Measurements from ENCODE around the gene MFNG.

The MFNG gene

GRCh38 chr22:37514526-37515051 is 28.4 kb upstream of the MFNG start:
- ChIA-PET POLR2A (no interaction called here), CTCF (interaction anchor here (0.8 kb wide), 2 partner anchors 23 to 57 kb away, joined by 3 to 4 read pairs; no protein-coding TSS in a partner anchor)
- no peak for DNase-seq (ENCODE audit: low read depth, low spot score)
- no peak for TF ChIP-seq CTCF (IDR thresholded peaks at IDR 0.05; ENCODE audit: insufficient read depth, low read length, missing control alignments)
- no peak overlapping the region for H3K4me3 ChIP-seq (ENCODE audit: low read depth, low read length)

DNA sequence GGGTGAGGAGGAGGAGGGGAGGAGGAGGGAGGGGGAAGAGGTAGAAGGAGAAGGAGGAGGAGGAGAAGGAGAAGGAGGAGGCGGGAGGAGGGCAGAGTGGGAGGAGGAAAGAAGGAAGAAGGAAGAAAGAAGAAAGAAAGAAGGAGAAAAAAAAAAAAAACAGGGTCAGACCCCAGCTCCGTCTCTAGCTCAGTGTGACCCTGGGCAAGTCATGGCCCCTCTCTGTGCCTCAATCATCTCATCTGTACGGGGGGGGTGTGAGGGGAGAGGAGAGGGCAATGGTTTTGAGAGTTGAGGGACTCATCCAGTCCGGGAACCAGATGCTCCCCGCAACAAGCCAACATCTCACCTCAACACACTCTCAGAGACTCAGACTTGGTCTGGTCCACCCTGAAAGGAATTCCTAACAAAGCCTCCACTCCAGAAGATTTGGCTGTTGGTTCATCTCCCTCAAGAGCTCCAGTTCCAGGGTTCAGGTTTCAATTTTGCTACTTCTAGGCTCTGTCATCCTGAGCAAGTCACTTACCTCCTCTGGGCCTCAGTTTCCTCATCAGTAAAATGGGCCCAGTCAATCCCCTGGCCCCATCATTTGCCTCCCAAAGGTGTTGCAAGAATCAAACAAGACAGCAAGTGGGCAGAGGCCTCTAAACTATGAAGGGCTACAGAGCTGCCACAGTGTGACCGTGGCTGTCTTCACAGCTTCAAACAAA is 25.4 kb upstream of the MFNG start:
- no peak for DNase-seq (ENCODE audit: low read depth, low spot score)
- ChIA-PET POLR2A (interaction anchor here (1.7 kb wide), 1 partner anchor 12 kb away, joined by 7 read pairs; no protein-coding TSS in a partner anchor), CTCF (interaction anchor here (1.3 to 3.1 kb wide), 3 partner anchors 81 to 96 kb away, joined by 3 to 11 read pairs (median 5); no protein-coding TSS in a partner anchor)
- TF ChIP-seq CTCF (IDR thresholded peaks at IDR 0.05; ENCODE audit: insufficient read depth, low read length, missing control alignments), result no peak
- H3K4me3 ChIP-seq (ENCODE audit: low read depth, low read length), result no peak overlapping the region

- no peak for DNase-seq (ENCODE audit: low read depth, low spot score)
- TF ChIP-seq CTCF (IDR thresholded peaks at IDR 0.05; ENCODE audit: insufficient read depth, low read length, missing control alignments), result no peak
- H3K4me3 ChIP-seq (ENCODE audit: low read depth, low read length), result no peak overlapping the region
- ChIA-PET POLR2A (no interaction called here), CTCF (interaction anchor here (1.4 to 3.1 kb wide), 2 partner anchors 16 to 82 kb away, joined by 3 to 11 read pairs; no protein-coding TSS in a partner anchor)
Observed at GRCh38 chr22:37510091-37510490, 23.9 kb upstream of the MFNG start.

GRCh38 chr22:37509059-37509860 is 23.1 kb upstream of the MFNG start:
- no peak for TF ChIP-seq CTCF (IDR thresholded peaks at IDR 0.05; ENCODE audit: insufficient read depth, low read length, missing control alignments)
- DNase-seq (ENCODE audit: low read depth, low spot score), result no peak
- H3K4me3 ChIP-seq (ENCODE audit: low read depth, low read length), result no peak overlapping the region
- ChIA-PET POLR2A (no interaction called here), CTCF (interaction anchor here (1.1 to 1.4 kb wide), 2 partner anchors 15 to 53 kb away, joined by 3 read pairs; no protein-coding TSS in a partner anchor)

DNA sequence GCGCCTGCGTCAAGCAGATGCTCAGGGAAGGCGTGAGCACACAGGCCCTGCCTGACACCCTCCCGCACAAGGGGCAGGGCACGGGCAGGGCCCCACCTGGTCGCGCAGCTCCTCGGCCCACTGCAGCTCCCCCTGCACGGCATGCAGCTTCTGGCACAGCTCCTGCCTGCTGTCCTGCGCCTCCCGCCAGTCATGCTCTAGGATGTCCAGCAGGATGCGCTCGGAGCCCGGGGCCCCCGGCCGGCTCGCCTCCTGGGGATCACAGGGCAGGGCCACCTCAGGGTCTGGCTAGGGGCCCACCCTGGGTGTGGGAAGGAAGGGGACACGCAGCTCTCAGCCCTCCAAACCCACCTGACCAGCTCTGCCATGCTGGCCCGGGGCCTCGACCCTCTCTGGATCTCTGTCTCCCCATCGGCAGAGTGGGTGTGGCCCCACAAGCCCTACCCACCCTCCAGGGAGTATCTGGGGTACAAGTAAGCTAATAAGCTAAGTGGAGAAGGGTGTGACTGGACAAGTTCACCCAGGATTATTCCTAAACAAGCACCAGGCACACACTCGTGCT is 22.3 kb upstream of the MFNG start:
- ChIA-PET CTCF (interaction anchor here (1.1 to 1.4 kb wide), 3 partner anchors 9 to 53 kb away, joined by 3 to 4 read pairs (median 3); no protein-coding TSS in a partner anchor), POLR2A (no interaction called here)
- TF ChIP-seq CTCF (IDR thresholded peaks at IDR 0.05; ENCODE audit: insufficient read depth, low read length, missing control alignments), result no peak
- DNase-seq (ENCODE audit: low read depth, low spot score), result no peak
- H3K4me3 ChIP-seq (ENCODE audit: low read depth, low read length), result no peak overlapping the region

Data from AG04449 (cell line).